GM21619 (cell line): ENCODE data around the gene TRPV3.
A peak's percentile ranks its signal among the peaks of the same experiment; 100 is the strongest.
"Not testable (repeated sequence)": the region's sequence is repeated elsewhere in the genome, so short reads cannot be mapped to it uniquely, and the experiment has no call there.

Source experiments
- ATAC-seq: cut with Tn5 transposase; IDR thresholded peaks from one replicate; pipeline ENCODE4 v1.9.1; 2021; ENCODE audit not compliant: unreplicated experiment

Gene TRPV3

GRCh38 chr17:3557768-3558583 is at the start of gene TRPV3:
TRPV3 (minus strand) TSS chr17:3557812; CDS start chr17:3554850, 2,962 bp downstream.
- ATAC-seq: peak; percentile 34

GRCh38 chr17:3603870-3604259 is 46.3 kb upstream of the TRPV3 start:
- ATAC-seq: no peak

DNA sequence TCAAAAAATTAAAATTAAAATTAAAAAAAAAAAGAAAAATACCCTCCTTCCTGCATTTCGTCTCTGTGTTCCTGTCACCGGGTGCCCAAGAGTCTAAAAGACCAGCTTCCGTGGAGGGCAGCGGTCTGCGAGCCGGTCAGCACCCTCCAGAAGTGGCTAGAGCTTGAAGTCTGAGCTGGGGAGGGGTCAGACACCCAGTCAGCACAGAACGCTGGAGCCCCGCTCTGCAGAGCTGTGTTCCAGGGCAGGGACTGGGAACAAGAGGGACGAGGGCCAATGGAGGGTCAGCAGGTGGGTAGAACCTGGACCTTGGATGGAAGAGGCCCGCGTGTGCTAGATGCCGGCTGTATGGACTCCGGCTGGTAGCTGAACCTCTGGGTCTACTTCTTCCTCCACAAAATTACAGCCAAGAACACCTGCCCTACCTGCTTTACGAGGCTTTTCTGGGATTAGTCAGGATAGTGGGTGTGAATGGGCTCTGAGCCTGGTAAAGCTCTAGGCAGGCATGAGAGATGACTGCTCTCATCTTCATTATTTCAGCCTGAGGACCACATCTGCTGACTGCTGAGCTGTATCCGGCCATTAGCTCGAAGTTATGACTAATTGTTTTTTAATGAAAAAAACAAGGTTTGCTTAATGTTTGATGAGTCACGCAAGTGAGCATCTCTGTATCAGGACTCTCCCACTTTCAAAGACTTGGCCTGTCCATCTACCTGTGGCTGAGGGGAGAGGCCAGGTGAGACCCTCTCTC is 45.7 kb upstream of the TRPV3 start:
- no peak for ATAC-seq

DNA sequence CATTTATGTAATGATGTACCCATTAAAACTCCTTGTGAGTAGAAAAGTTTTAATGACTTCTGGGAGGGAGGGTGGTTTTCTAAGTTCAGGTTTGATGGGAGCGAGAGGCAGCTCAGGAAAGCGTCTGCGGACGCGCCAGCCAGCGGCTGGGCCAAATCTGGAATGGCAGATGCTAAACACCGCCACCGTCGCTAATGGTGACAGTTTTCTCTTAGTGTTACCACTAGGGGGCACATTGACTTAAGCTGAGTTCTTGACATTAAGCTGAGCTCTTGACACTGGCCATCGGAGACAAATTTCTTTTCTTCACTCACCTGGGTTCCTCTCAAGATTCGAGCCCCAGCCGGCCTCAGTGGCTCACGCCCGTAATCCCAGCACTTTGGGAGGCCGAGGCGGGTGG is 44.9 kb upstream of the TRPV3 start:
- no peak for ATAC-seq

- no peak for ATAC-seq
Observed at GRCh38 chr17:3600529-3601205, 43.1 kb upstream of the TRPV3 start.

GRCh38 chr17:3598078-3598477 is 40.5 kb upstream of the TRPV3 start:
- no peak for ATAC-seq

DNA sequence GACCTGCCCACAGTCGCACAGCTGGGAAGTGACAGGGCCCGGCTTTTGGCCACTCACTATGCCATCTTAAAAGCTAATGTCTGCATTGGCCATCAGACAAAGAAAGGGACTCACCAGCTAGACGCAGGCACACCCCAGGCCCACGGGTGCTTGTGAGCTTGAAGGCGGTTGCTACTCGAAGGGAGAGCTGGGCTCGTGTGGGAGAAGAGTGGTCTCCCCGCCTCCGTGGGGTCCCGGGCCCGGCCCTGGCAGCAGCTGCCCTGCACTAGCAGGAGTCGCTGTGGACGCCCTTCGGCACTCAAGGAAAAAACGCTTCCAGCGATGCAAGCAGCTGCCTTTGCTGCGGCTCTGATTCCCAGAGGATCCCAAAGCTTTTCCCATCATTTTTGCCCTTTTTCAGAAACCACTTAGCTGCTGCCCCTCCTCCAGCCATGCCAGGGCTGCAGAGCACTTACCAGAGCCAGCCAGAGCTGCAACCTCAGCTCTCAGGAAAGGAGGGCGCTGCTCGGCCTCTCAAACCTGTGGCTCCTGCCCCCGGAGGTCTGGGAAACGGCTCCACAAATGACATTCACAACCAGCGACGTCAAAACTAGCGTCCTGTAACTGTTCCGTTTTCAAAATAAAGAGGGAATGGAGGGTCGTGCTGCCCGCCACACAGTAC is 39.3 kb upstream of the TRPV3 start:
- ATAC-seq: no peak

- ATAC-seq: no peak
Observed at GRCh38 chr17:3594976-3595375, 37.4 kb upstream of the TRPV3 start.

- ATAC-seq: no peak
Observed at GRCh38 chr17:3594051-3594800, 36.6 kb upstream of the TRPV3 start.

DNA sequence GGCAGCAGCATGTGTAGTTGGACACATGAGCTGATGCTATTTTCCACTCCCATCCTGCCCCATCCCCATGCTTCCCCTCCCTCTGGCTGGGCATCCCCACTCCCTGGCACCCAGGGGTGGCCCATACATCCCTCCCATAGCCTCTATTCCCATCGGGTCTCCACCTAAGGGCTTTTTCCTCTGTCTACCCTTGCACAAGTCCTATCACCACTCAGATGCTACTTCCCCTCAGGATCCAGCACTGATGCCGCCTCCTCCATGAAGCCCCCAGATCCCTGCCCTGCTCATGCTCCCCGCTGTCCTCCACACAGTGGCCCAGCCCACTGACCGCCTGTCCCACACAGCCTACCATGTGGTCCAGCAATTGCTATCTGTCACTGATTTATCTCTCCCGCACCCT is 35.8 kb upstream of the TRPV3 start:
- ATAC-seq: no peak

GRCh38 chr17:3592216-3592860 is 34.7 kb upstream of the TRPV3 start:
- no peak for ATAC-seq

- no peak for ATAC-seq
Observed at GRCh38 chr17:3590768-3591167, 33.2 kb upstream of the TRPV3 start.

GRCh38 chr17:3590231-3590630 is 32.6 kb upstream of the TRPV3 start:
- ATAC-seq: no peak

DNA sequence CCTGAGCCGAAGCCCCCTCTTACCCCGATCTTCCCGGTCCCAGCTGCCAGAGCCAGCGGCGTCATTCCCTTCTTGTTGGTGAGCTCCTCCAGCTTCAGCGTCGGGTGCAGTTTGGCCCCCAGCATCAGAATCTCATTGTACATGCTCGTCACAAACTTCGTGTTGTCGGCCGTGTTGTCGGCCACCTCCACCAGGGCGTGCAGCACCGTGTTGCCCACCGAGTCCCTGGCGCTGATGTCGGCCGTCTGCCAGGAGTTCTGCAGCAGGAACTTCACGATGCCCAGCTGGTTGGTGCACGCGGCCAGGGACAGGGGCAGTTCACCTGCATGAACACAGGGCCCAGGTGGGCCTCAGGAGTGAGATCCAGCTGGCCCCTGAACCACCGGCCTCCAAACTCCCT is 32.2 kb upstream of the TRPV3 start:
- no peak for ATAC-seq

DNA sequence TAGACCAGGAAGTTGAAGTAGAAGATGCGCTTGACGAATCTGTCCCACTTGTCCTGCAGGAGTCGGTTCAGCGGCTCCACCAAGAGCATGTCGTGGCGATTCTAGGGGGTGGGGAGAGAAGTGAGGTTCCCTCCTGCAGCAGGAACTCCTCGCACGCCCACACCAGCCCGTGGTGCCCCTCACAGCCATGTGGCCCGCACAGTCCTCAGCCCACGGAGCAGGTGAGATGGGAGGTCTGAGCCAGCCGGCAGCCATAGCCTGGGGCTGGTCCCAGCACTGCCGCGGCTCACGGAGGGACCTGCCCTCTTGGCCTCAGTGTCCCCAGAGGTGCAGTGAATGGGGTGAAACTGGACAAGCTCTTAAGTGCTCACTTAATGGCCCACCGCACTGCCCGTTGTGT is 28.2 kb upstream of the TRPV3 start:
- ATAC-seq: no peak

- no peak for ATAC-seq
Observed at GRCh38 chr17:3583456-3583855, 25.8 kb upstream of the TRPV3 start.

GRCh38 chr17:3582915-3583314 is 25.3 kb upstream of the TRPV3 start:
- ATAC-seq: no peak

DNA sequence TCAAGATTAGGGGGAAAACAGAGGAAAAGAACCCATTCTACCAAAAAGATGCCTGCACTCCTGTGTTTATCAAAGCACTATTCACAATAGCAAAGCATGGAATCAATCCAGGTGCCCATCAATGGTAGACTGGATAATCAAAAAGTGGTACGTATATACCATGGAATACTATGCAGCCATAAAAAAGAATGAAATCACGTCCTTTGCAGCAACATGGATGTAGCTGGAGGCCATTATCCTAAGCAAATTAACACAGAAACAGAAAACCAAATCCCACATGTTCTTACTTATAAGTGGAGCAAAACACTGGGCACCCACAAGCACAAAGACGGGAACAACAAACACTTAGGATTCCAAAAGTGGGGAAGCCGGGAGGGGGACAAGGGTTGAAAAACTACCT is 21.1 kb upstream of the TRPV3 start:
- ATAC-seq: not testable (repeated sequence)

DNA sequence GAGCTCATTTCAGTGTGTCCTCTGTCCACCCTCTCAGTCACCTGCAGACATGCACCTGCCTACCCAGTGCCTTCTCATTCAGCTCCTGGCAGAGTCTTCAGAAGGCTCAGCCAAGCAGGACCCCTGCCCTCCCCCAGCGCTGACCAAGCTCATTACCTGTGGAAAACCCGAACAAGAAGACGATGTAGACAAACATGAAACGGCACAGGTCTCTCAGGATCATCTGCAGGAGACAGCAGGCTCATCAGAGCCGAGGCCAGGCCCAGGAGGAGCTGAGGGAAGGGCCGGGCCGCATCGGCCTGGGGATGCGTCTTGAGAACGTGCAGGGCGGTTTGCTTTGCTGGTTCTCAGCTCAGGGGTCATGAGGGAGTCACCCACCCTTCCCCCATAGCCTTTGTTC is 19.4 kb upstream of the TRPV3 start:
- ATAC-seq: no peak

- ATAC-seq: no peak
Observed at GRCh38 chr17:3575511-3575910, 17.9 kb upstream of the TRPV3 start.
